ENCODE measurements around the gene ISLR2.

The ISLR2 gene

GRCh38 chr15:74122403-74123130 is 7.8 kb upstream of the ISLR2 start:
- H3K9ac ChIP-seq (ENCODE audit: low read length): no peak overlapping the region
- H3K4me1 ChIP-seq (ENCODE audit: control insufficient read depth, insufficient read depth, low read length): peaks cover under 1% of the 10 kb centered on the region
- no peaks in the 10 kb centered on the region for H3K36me3 ChIP-seq (ENCODE audit: control insufficient read depth, insufficient read depth, low read length)
- H3K9me3 ChIP-seq (ENCODE audit: control insufficient read depth, low read length): no peaks in the 10 kb centered on the region
- H3K27me3 ChIP-seq (ENCODE audit: control insufficient read depth, insufficient read depth, low read length): peaks cover 30% of the 10 kb centered on the region
- H3K4me3 ChIP-seq (ENCODE audit: low read length): no peak overlapping the region

GRCh38 chr15:74123131-74123429 is 7.3 kb upstream of the ISLR2 start:
- H3K4me3 ChIP-seq (ENCODE audit: low read length): no peak overlapping the region
- no peaks in the 10 kb centered on the region for H3K9me3 ChIP-seq (ENCODE audit: control insufficient read depth, low read length)
- H3K36me3 ChIP-seq (ENCODE audit: control insufficient read depth, insufficient read depth, low read length): no peaks in the 10 kb centered on the region
- peaks cover 5% of the 10 kb centered on the region for H3K4me1 ChIP-seq (ENCODE audit: control insufficient read depth, insufficient read depth, low read length)
- H3K9ac ChIP-seq (ENCODE audit: low read length): no peak overlapping the region
- peaks cover 35% of the 10 kb centered on the region for H3K27me3 ChIP-seq (ENCODE audit: control insufficient read depth, insufficient read depth, low read length)

- no peaks in the 10 kb centered on the region for H3K9me3 ChIP-seq (ENCODE audit: control insufficient read depth, low read length)
- no peak overlapping the region for H3K4me3 ChIP-seq (ENCODE audit: low read length)
- H3K36me3 ChIP-seq (ENCODE audit: control insufficient read depth, insufficient read depth, low read length): no peaks in the 10 kb centered on the region
- H3K9ac ChIP-seq (ENCODE audit: low read length): no peak overlapping the region
- peaks cover 6% of the 10 kb centered on the region for H3K4me1 ChIP-seq (ENCODE audit: control insufficient read depth, insufficient read depth, low read length)
- H3K27me3 ChIP-seq (ENCODE audit: control insufficient read depth, insufficient read depth, low read length): peaks cover 41% of the 10 kb centered on the region
Observed at GRCh38 chr15:74123658-74124057, 6.7 kb upstream of the ISLR2 start.

- Histone ChIP-seq H3K27me3 (ENCODE audit: control insufficient read depth, insufficient read depth, low read length) (peaks cover 47% of the 10 kb centered on the region), H3K4me3 (ENCODE audit: low read length) (no peak overlapping the region)
Observed at GRCh38 chr15:74124196-74124595, 6.2 kb upstream of the ISLR2 start.

GRCh38 chr15:74124759-74125158 is 5.6 kb upstream of the ISLR2 start:
- no peaks in the 10 kb centered on the region for H3K9me3 ChIP-seq (ENCODE audit: control insufficient read depth, low read length)
- no peak overlapping the region for H3K4me3 ChIP-seq (ENCODE audit: low read length)
- no peaks in the 10 kb centered on the region for H3K36me3 ChIP-seq (ENCODE audit: control insufficient read depth, insufficient read depth, low read length)
- peaks cover 51% of the 10 kb centered on the region for H3K27me3 ChIP-seq (ENCODE audit: control insufficient read depth, insufficient read depth, low read length)
- peaks cover 6% of the 10 kb centered on the region for H3K4me1 ChIP-seq (ENCODE audit: control insufficient read depth, insufficient read depth, low read length)
- no peak overlapping the region for H3K9ac ChIP-seq (ENCODE audit: low read length)

More at GRCh38 chr15:74124196-74124595, 6.2 kb upstream of the ISLR2 start:
- peaks cover 6% of the 10 kb centered on the region for H3K4me1 ChIP-seq (ENCODE audit: control insufficient read depth, insufficient read depth, low read length)
- H3K9ac ChIP-seq (ENCODE audit: low read length): no peak overlapping the region
- H3K9me3 ChIP-seq (ENCODE audit: control insufficient read depth, low read length): no peaks in the 10 kb centered on the region
- H3K36me3 ChIP-seq (ENCODE audit: control insufficient read depth, insufficient read depth, low read length): no peaks in the 10 kb centered on the region

- Histone ChIP-seq H3K36me3 (ENCODE audit: control insufficient read depth, insufficient read depth, low read length) (no peaks in the 10 kb centered on the region), H3K4me1 (ENCODE audit: control insufficient read depth, insufficient read depth, low read length) (peaks cover 6% of the 10 kb centered on the region), H3K9ac (ENCODE audit: low read length) (no peak overlapping the region), H3K9me3 (ENCODE audit: control insufficient read depth, low read length) (no peaks in the 10 kb centered on the region), H3K4me3 (ENCODE audit: low read length) (no peak overlapping the region), H3K27me3 (ENCODE audit: control insufficient read depth, insufficient read depth, low read length) (peaks cover 64% of the 10 kb centered on the region)
Observed at GRCh38 chr15:74127255-74127953, 3.0 kb upstream of the ISLR2 start.

GRCh38 chr15:74127954-74128784 is 2.2 kb upstream of the ISLR2 start:
- no peaks in the 10 kb centered on the region for H3K9me3 ChIP-seq (ENCODE audit: control insufficient read depth, low read length)
- peaks cover 67% of the 10 kb centered on the region for H3K27me3 ChIP-seq (ENCODE audit: control insufficient read depth, insufficient read depth, low read length)
- no peaks in the 10 kb centered on the region for H3K36me3 ChIP-seq (ENCODE audit: control insufficient read depth, insufficient read depth, low read length)
- H3K4me1 ChIP-seq (ENCODE audit: control insufficient read depth, insufficient read depth, low read length): peaks cover 6% of the 10 kb centered on the region
- H3K4me3 ChIP-seq (ENCODE audit: low read length): no peak overlapping the region
- H3K9ac ChIP-seq (ENCODE audit: low read length): no peak overlapping the region

- H3K4me1 ChIP-seq (ENCODE audit: control insufficient read depth, insufficient read depth, low read length): peaks cover 6% of the 10 kb centered on the region
- H3K9me3 ChIP-seq (ENCODE audit: control insufficient read depth, low read length): no peaks in the 10 kb centered on the region
- no peak overlapping the region for H3K4me3 ChIP-seq (ENCODE audit: low read length)
- H3K27me3 ChIP-seq (ENCODE audit: control insufficient read depth, insufficient read depth, low read length): peaks cover 75% of the 10 kb centered on the region
- H3K36me3 ChIP-seq (ENCODE audit: control insufficient read depth, insufficient read depth, low read length): no peaks in the 10 kb centered on the region
- no peak overlapping the region for H3K9ac ChIP-seq (ENCODE audit: low read length)
Observed at GRCh38 chr15:74128785-74129585, 1.4 kb upstream of the ISLR2 start.

- peaks cover 9% of the 10 kb centered on the region for H3K4me1 ChIP-seq (ENCODE audit: control insufficient read depth, insufficient read depth, low read length)
- no peaks in the 10 kb centered on the region for H3K9me3 ChIP-seq (ENCODE audit: control insufficient read depth, low read length)
- H3K27me3 ChIP-seq (ENCODE audit: control insufficient read depth, insufficient read depth, low read length): peaks cover 80% of the 10 kb centered on the region
- no peak overlapping the region for H3K4me3 ChIP-seq (ENCODE audit: low read length)
- H3K9ac ChIP-seq (ENCODE audit: low read length): no peak overlapping the region
- H3K36me3 ChIP-seq (ENCODE audit: control insufficient read depth, insufficient read depth, low read length): no peaks in the 10 kb centered on the region
Observed at GRCh38 chr15:74129586-74130154, 716 bp upstream of the ISLR2 start.

GRCh38 chr15:74130849-74131627 is 652 bp downstream of the ISLR2 start:
- Histone ChIP-seq H3K9me3 (ENCODE audit: control insufficient read depth, low read length) (no peaks in the 10 kb centered on the region), H3K36me3 (ENCODE audit: control insufficient read depth, insufficient read depth, low read length) (no peaks in the 10 kb centered on the region), H3K4me3 (ENCODE audit: low read length) (no peak overlapping the region), H3K27me3 (ENCODE audit: control insufficient read depth, insufficient read depth, low read length) (peaks cover 89% of the 10 kb centered on the region), H3K4me1 (ENCODE audit: control insufficient read depth, insufficient read depth, low read length) (peaks cover 13% of the 10 kb centered on the region), H3K9ac (ENCODE audit: low read length) (no peak overlapping the region)
